ENCODE results near the gene GAA. TPM values are rescaled to one million over a fixed set of nuclear protein-coding genes. Genes with fewer than 3 reads are reported as not detected.

GAA gene
- total RNA-seq, 2 experiments from 2014 or later: 18.1 to 22.3 TPM

DNA sequence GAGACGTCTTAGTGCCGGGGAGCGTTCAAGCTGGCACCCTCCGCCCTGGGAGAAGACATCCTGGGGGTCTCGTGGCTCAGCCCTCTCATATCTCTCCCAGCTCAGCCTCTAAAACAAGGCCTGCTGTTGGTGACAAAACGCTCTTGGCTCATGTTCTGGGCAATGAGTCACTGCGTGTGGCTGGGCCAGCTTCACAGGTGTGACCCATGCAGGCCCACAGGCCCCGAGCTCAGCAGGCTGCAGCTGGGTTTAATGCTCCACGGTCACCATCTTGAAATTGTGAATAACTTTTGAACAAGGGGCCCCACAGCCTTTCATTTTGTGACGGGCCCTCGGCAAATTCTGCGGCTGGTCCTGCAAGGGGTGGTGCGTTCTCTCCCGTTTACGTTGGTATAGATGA is 22.4 kb downstream of the GAA start:
- peaks cover 19% of the 10 kb centered on the region for H3K27me3 Mint-ChIP-seq (ENCODE audit: low read depth)
- ATAC-seq: no peak
- H3K4me3 Mint-ChIP-seq: no peak overlapping the region
- H3K4me1 Mint-ChIP-seq (ENCODE audit: low read depth): no peaks in the 10 kb centered on the region
- no peaks in the 10 kb centered on the region for H3K9me3 Mint-ChIP-seq (ENCODE audit: insufficient read depth)
- H3K27ac Mint-ChIP-seq: no peak overlapping the region
- ChIA-PET POLR2A (no interaction called here), CTCF (interaction anchor here (1.1 to 2.7 kb wide), 3 partner anchors 18 to 42 kb away, joined by 3 to 15 read pairs (median 3); partner anchors contain the start of gene GAA)
- no peak for DNase-seq
- no peaks in the 10 kb centered on the region for H3K36me3 Mint-ChIP-seq (ENCODE audit: low read depth)

GRCh38 chr17:80124351-80124981 is 23.1 kb downstream of the GAA start:
- Mint-ChIP-seq H3K9me3 (ENCODE audit: insufficient read depth) (no peaks in the 10 kb centered on the region), H3K4me3 (no peak overlapping the region), H3K27ac (no peak overlapping the region), H3K27me3 (ENCODE audit: low read depth) (peaks cover 22% of the 10 kb centered on the region), H3K4me1 (ENCODE audit: low read depth) (no peaks in the 10 kb centered on the region), H3K36me3 (ENCODE audit: low read depth) (no peaks in the 10 kb centered on the region)
- CTCF ChIA-PET: interaction anchor here (1.1 to 2.7 kb wide), 2 partner anchors 17 to 23 kb away, joined by 3 to 15 read pairs; partner anchors contain the start of gene GAA
- POLR2A ChIA-PET: no interaction called here
- DNase-seq: no peak
- ATAC-seq: peak; percentile 27

DNA sequence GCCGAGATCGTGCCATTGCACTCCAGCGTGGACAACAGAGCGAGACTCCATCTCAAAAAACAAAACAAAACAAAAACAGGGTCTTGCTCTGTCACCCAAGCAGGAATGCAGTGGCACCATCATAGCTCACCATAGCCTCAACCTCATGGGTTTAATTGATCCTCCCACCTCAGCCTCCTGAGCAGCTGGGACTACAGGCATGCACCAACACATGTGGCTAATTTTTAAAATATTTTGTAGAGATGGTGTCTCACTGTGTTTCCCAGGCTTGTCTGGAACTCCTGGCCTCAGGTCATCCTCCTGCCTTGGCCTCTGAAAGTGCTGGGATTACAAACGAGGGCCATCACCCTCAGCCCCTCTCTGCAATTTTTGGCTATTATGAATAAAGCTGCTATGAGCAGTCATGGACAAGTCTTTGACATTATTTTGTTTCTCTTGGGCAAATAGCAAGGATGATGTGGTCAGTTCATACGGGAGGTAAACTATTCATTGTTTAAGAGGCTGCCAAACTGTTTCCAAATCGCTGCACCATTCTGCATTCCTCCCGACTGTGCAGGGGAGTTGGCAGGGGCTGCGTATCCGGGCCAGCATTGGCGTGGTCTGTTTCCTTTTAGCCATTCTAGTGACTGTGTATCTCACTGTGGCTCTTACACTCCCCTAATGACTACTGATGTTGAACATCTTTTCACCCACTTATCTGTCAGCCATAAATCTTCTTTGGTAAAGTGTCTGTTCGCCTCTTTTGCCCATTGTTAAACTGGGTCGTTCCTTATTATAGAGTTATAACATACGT is 24.5 kb downstream of the GAA start:
- ChIA-PET POLR2A (interaction anchor here (0.6 kb wide), 1 partner anchor 12 kb away, joined by 3 read pairs; no protein-coding TSS in a partner anchor), CTCF (interaction anchor here (1.1 kb wide), 1 partner anchor 25 kb away, joined by 3 read pairs; the partner anchor contains the start of gene GAA)
- H3K9me3 Mint-ChIP-seq (ENCODE audit: insufficient read depth): no peaks in the 10 kb centered on the region
- H3K36me3 Mint-ChIP-seq (ENCODE audit: low read depth): no peaks in the 10 kb centered on the region
- H3K27me3 Mint-ChIP-seq (ENCODE audit: low read depth): peaks cover 24% of the 10 kb centered on the region
- no peaks in the 10 kb centered on the region for H3K4me1 Mint-ChIP-seq (ENCODE audit: low read depth)
- H3K27ac Mint-ChIP-seq: no peak overlapping the region
- DNase-seq: no peak
- no peak overlapping the region for H3K4me3 Mint-ChIP-seq
- no peak for ATAC-seq

- no peaks in the 10 kb centered on the region for H3K4me1 Mint-ChIP-seq (ENCODE audit: low read depth)
- POLR2A ChIA-PET: no interaction called here
- H3K36me3 Mint-ChIP-seq (ENCODE audit: low read depth): no peaks in the 10 kb centered on the region
- no peak overlapping the region for H3K4me3 Mint-ChIP-seq
- no peak overlapping the region for H3K27ac Mint-ChIP-seq
- ATAC-seq (no peak), DNase-seq (no peak)
- no peaks in the 10 kb centered on the region for H3K9me3 Mint-ChIP-seq (ENCODE audit: insufficient read depth)
- CTCF ChIA-PET: interaction anchor here (1.1 kb wide), 1 partner anchor 25 kb away, joined by 3 read pairs; the partner anchor contains the start of gene GAA
- peaks cover 24% of the 10 kb centered on the region for H3K27me3 Mint-ChIP-seq (ENCODE audit: low read depth)
Measured at GRCh38 chr17:80126449-80126715, 25.0 kb downstream of the GAA start.

DNA sequence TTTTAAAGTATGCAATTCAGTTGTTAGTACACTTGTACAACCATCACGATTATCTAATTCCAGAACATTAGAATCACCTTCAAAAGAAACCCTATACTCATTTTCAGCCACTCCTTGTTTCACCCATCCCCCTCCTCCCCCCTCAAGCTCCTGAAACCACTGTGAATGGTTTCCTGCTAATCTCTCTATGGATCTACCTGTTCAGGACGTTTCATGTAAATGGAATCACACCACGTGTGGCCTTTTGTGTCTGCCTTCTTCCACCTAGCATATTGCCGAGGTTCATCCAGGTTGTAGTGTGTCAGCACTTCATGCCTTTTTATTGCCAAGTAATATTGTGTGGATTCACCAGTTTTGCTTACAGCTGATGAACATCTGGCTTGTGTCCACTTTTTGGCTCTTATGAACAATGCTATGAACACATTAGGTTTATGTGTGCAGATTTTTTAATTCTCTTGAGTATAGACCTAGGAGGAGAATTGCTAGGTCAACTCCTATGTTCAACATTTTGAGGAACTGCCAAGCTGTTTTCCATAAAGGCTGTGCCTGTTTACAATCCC is 27.7 kb downstream of the GAA start:
- ATAC-seq (peak; percentile 8), DNase-seq (no peak)
- Mint-ChIP-seq H3K4me3 (no peak overlapping the region), H3K4me1 (ENCODE audit: low read depth) (no peaks in the 10 kb centered on the region), H3K27me3 (ENCODE audit: low read depth) (peaks cover 24% of the 10 kb centered on the region), H3K9me3 (ENCODE audit: insufficient read depth) (no peaks in the 10 kb centered on the region), H3K36me3 (ENCODE audit: low read depth) (peaks cover 15% of the 10 kb centered on the region), H3K27ac (no peak overlapping the region)
- ChIA-PET CTCF (interaction anchor here (1.2 to 2.8 kb wide), 2 partner anchors 19 to 28 kb away, joined by 3 to 12 read pairs; partner anchors contain the start of gene GAA), POLR2A (interaction anchor here (1.0 kb wide), 1 partner anchor 13 kb away, joined by 3 read pairs; no protein-coding TSS in a partner anchor)

DNA sequence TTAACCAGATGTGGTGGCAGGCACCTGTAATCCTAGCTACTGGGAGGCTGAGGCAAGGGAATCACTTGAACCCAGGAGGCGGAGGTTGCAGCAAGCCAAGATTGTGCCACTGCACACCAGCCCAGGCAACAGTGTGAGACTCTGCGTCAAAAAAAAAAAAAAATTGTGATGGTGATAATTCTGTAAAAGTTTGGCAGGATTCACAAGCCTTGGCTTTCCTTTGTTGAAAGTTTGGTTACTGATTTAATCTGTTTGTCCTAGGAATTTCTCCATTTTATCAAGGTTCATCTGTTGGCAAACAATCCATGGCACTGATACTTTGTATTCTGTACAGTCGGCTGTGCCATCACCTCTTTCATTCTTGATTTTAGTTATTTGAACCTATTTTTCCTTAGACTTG is 29.6 kb downstream of the GAA start:
- no peaks in the 10 kb centered on the region for H3K9me3 Mint-ChIP-seq (ENCODE audit: insufficient read depth)
- ATAC-seq: no peak
- DNase-seq: no peak
- no peaks in the 10 kb centered on the region for H3K4me1 Mint-ChIP-seq (ENCODE audit: low read depth)
- H3K27ac Mint-ChIP-seq: no peak overlapping the region
- POLR2A ChIA-PET: interaction anchor here (4.1 kb wide), 1 partner anchor 12 kb away, joined by 18 read pairs; no protein-coding TSS in a partner anchor
- peaks cover 29% of the 10 kb centered on the region for H3K36me3 Mint-ChIP-seq (ENCODE audit: low read depth)
- CTCF ChIA-PET: interaction anchor here (0.7 kb wide), 1 partner anchor 30 kb away, joined by 4 read pairs; the partner anchor contains the start of gene GAA
- H3K27me3 Mint-ChIP-seq (ENCODE audit: low read depth): peaks cover 22% of the 10 kb centered on the region
- no peak overlapping the region for H3K4me3 Mint-ChIP-seq

DNA sequence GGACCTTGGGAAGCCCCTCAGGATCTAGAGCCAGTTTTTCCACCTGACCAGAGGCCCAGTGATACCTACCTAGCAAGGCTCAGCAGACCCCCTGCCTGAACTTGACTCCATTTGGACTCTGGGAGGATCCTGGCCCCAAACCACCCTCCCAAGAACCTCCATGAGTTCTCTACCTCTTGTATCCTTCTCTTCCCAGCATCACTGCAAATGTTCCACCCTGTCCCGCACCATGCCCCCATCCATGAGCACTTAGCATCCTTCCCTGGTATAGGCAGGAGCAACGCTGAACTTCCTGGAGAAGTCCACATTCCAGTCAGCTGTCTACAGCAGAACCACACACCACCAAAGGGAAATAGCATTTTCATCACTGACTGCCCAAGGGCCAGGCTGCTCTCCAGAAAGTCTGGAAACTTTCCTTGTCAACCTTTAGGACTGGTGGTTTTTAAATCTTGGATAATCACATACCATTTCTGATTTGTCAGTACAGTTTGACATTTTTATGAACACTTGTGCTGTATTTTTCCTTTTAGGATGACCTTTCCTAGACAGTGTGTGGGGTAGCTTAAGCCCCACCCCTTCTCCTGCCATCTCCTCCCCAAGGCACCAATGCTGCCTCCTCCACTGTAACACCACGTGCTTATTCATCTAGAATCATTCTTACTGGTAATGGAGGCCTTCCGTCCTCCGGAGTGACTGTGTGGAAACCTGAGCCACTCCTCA is 31.7 kb downstream of the GAA start:
- CTCF ChIA-PET: interaction anchor here (0.8 kb wide), 1 partner anchor 32 kb away, joined by 3 read pairs; the partner anchor contains the start of gene GAA
- ATAC-seq (peak; percentile 14), DNase-seq (no peak)
- POLR2A ChIA-PET: interaction anchor here (4.1 kb wide), 1 partner anchor 10 kb away, joined by 18 read pairs; no protein-coding TSS in a partner anchor
- H3K4me3 Mint-ChIP-seq: no peak overlapping the region
- peaks cover 12% of the 10 kb centered on the region for H3K27me3 Mint-ChIP-seq (ENCODE audit: low read depth)
- H3K4me1 Mint-ChIP-seq (ENCODE audit: low read depth): no peaks in the 10 kb centered on the region
- H3K36me3 Mint-ChIP-seq (ENCODE audit: low read depth): peaks cover 48% of the 10 kb centered on the region
- H3K9me3 Mint-ChIP-seq (ENCODE audit: insufficient read depth): no peaks in the 10 kb centered on the region
- H3K27ac Mint-ChIP-seq: no peak overlapping the region

DNA sequence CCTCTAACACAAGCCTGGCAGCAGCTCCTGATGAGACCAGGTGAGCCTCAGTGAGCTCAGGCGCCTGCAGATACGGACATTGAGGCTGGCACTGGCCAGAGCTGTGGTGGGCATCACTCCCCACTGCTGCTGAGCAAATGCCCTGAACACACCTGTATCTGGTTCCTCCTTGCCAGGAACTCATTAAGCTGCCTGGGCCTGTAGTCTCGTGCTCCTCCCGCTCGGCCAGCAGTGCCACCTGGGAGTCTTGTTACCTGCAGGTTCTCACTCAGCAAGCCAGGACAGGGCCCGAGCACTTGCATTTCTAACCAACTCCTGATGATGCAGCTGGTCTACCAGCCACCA is 32.2 kb downstream of the GAA start:
- POLR2A ChIA-PET: interaction anchor here (4.1 kb wide), 1 partner anchor 9 kb away, joined by 18 read pairs; no protein-coding TSS in a partner anchor
- H3K4me1 Mint-ChIP-seq (ENCODE audit: low read depth): no peaks in the 10 kb centered on the region

DNA sequence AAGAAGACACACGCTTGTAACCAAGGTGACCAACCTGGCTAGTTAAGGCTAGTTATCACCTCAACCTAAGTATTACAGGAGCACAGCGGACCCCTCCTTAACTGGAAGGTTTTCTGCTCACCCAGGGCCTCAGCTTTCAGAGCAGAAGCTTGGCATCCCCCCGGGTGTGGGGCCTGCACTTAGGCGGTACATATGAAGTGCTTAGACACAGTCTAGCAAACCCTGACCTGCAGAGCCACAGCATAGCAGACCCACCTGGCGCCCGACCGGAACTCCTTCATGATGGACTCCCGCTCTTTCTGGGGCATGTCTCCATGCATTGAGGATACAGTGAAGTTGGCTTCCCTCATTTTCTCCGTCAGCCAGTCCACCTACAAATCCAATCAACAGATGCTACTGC is 35.8 kb downstream of the GAA start:
- Mint-ChIP-seq H3K27ac (no peak overlapping the region), H3K4me1 (ENCODE audit: low read depth) (peaks cover 3% of the 10 kb centered on the region), H3K4me3 (no peak overlapping the region), H3K9me3 (ENCODE audit: insufficient read depth) (no peaks in the 10 kb centered on the region), H3K27me3 (ENCODE audit: low read depth) (no peaks in the 10 kb centered on the region), H3K36me3 (ENCODE audit: low read depth) (peaks cover 80% of the 10 kb centered on the region)
- ATAC-seq: no peak
- ChIA-PET POLR2A (interaction anchor here (0.6 to 1.8 kb wide), 2 partner anchors 11 to 12 kb away, joined by 3 to 4 read pairs; no protein-coding TSS in a partner anchor), CTCF (no interaction called here)
- DNase-seq: no peak

More for the DNA sequence above, 32.2 kb downstream of the GAA start:
- Mint-ChIP-seq H3K36me3 (ENCODE audit: low read depth) (peaks cover 52% of the 10 kb centered on the region), H3K27ac (no peak overlapping the region), H3K27me3 (ENCODE audit: low read depth) (peaks cover 7% of the 10 kb centered on the region), H3K4me3 (no peak overlapping the region), H3K9me3 (ENCODE audit: insufficient read depth) (no peaks in the 10 kb centered on the region)
- ATAC-seq (peak; percentile 16), DNase-seq (no peak)
- CTCF ChIA-PET: interaction anchor here (0.8 kb wide), 1 partner anchor 32 kb away, joined by 3 read pairs; the partner anchor contains the start of gene GAA

GRCh38 chr17:80138856-80139426 is 37.6 kb downstream of the GAA start:
- POLR2A ChIA-PET: interaction anchor here (0.8 to 1.8 kb wide), 2 partner anchors 9 to 127 kb away, joined by 3 to 4 read pairs; no protein-coding TSS in a partner anchor
- CTCF ChIA-PET: interaction anchor here (7.9 kb wide), 1 partner anchor 38 kb away, joined by 51 read pairs; the partner anchor contains the start of gene GAA
- no peak overlapping the region for H3K4me3 Mint-ChIP-seq
- H3K27me3 Mint-ChIP-seq (ENCODE audit: low read depth): no peaks in the 10 kb centered on the region
- peaks cover 81% of the 10 kb centered on the region for H3K36me3 Mint-ChIP-seq (ENCODE audit: low read depth)
- DNase-seq (no peak), ATAC-seq (no peak)
- no peak overlapping the region for H3K27ac Mint-ChIP-seq
- H3K4me1 Mint-ChIP-seq (ENCODE audit: low read depth): peaks cover 6% of the 10 kb centered on the region
- no peaks in the 10 kb centered on the region for H3K9me3 Mint-ChIP-seq (ENCODE audit: insufficient read depth)
